Endothelial cell of umbilical vein (primary cell): ENCODE measurements around the gene STK10. TPM values are rescaled to one million over a fixed set of nuclear protein-coding genes. Genes with fewer than 3 reads are reported as not detected.

Experiments
- BruUV-seq: library from RNA; stranded (reverse); fragments of 400-500 nt; replicated peaks from 2 replicates; lab custom pipeline; 2021; lab: Mats Ljungman, UMichigan
- CTCF ChIA-PET: fragments of 300-600, 350-600 bp; sonication (Branson Sonifier 250); formaldehyde crosslinking; loops from one replicate; lab custom pipeline; 2021; ENCODE audit warnings: antibody characterized with exemption, inconsistent platforms; lab: Charles Lee
- POLR2A ChIA-PET: fragments of 300-600, 350-600 bp; sonication (Branson Sonifier 250); formaldehyde crosslinking; loops from one replicate; lab custom pipeline; 2021; ENCODE audit warnings: antibody characterized with exemption, inconsistent platforms; lab: Charles Lee
- DNase-seq: peaks from one replicate; pipeline ENCODE4 v3.0.0-alpha.2; 2011; ENCODE audit warnings: low read depth, low spot score
- FAIRE-seq: peaks from 2 replicates; lab custom pipeline; 2011; peaks lifted over from hg19 to GRCh38; lab: Jason Lieb, UNC
- H2AFZ ChIP-seq: 2 replicates; pipeline ENCODE4 v1.6.0; 2012; ENCODE audit warnings: low read depth, low read length, control low read depth, inconsistent platforms
- H3K27ac ChIP-seq: 2 replicates; pipeline ENCODE4 v1.5.1; 2011; ENCODE audit warnings: low read depth, mild to moderate bottlenecking, control low read depth, low read length, moderate library complexity; ENCODE audit not compliant: insufficient read depth
- H3K27me3 ChIP-seq, 2 experiments: 2 replicates each; pipeline versions ENCODE4 v1.6.0 to v1.6.1; 2011; ENCODE audit warnings: low read length in 2 of 2, mixed read lengths in 1 of 2; ENCODE audit not compliant: control insufficient read depth in 2 of 2, insufficient read depth in 2 of 2
- H3K36me3 ChIP-seq, 2 experiments: 2 replicates in 1 of 2; 3 replicates in 1 of 2; pipeline ENCODE4 v1.5.1; 2011; ENCODE audit warnings: low read length in 2 of 2, mild to moderate bottlenecking in 1 of 2, moderate library complexity in 1 of 2; ENCODE audit not compliant: control insufficient read depth in 2 of 2, insufficient read depth in 2 of 2; ENCODE audit errors: extremely low read depth in 1 of 2
- H3K4me1 ChIP-seq: 3 replicates; pipeline ENCODE4 v1.5.1; 2011; ENCODE audit warnings: mild to moderate bottlenecking, low read length; ENCODE audit not compliant: control insufficient read depth, insufficient read depth; ENCODE audit errors: extremely low read depth
- H3K4me2 ChIP-seq: 2 replicates; pipeline ENCODE4 v1.6.1; 2011; ENCODE audit warnings: low read length, control low read depth, mixed read lengths; ENCODE audit not compliant: insufficient read depth
- H3K4me3 ChIP-seq, 3 experiments: fragments of 200-600 bp in 1 of 3; sonication (generic), shearing (Covaris generic) in 1 of 3; replicated peaks in 1 of 3; 2 replicates each; pipeline ENCODE4 v1.5.1; 2011 to 2016; ENCODE audit warnings: control low read depth in 3 of 3, low read length in 3 of 3, mild to moderate bottlenecking in 2 of 3, inconsistent platforms in 1 of 3, low read depth in 1 of 3, moderate library complexity in 1 of 3; ENCODE audit not compliant: insufficient read depth in 1 of 3
- H3K79me2 ChIP-seq: 2 replicates; pipeline ENCODE4 v1.6.0; 2012; ENCODE audit warnings: low read length, inconsistent platforms; ENCODE audit not compliant: control insufficient read depth, insufficient read depth
- H3K9ac ChIP-seq: replicated peaks from 2 replicates; pipeline ENCODE3; 2011; ENCODE audit warnings: low read length, control low read depth; ENCODE audit not compliant: insufficient read depth; ENCODE audit errors: extremely low read depth
- H3K9me1 ChIP-seq: replicated peaks from 3 replicates; pipeline ENCODE4 v1.6.0; 2011; ENCODE audit warnings: mild to moderate bottlenecking, low read length; ENCODE audit not compliant: control insufficient read depth, insufficient read depth; ENCODE audit errors: extremely low read depth
- H3K9me3 ChIP-seq: replicated peaks from 2 replicates; pipeline ENCODE4 v1.5.1; 2012; ENCODE audit warnings: low read length, inconsistent platforms; ENCODE audit not compliant: control insufficient read depth, insufficient read depth
- H4K20me1 ChIP-seq: replicated peaks from 2 replicates; pipeline ENCODE3; 2011; ENCODE audit warnings: mild to moderate bottlenecking, low read length; ENCODE audit not compliant: control insufficient read depth, insufficient read depth; ENCODE audit errors: extremely low read depth
- EZH2 ChIP-seq: IDR thresholded peaks from 2 replicates; pipeline ENCODE4 v1.6.1; 2012; ENCODE audit warnings: borderline replicate concordance, low read depth, mild to moderate bottlenecking, moderate library complexity, low read length, inconsistent platforms; ENCODE audit not compliant: severe bottlenecking
- FOS ChIP-seq: IDR thresholded peaks from 2 replicates; pipeline ENCODE4 v1.6.1; 2011; ENCODE audit warnings: mild to moderate bottlenecking, low read length, moderate library complexity, borderline replicate concordance; ENCODE audit not compliant: insufficient read depth
- GATA2 ChIP-seq: IDR thresholded peaks from 2 replicates; pipeline ENCODE4 v1.7.0; 2011; ENCODE audit warnings: low read depth, mild to moderate bottlenecking, moderate library complexity, mixed read lengths, low read length; ENCODE audit not compliant: insufficient read length, insufficient read depth
- JUN ChIP-seq: IDR thresholded peaks from 2 replicates; pipeline ENCODE4 v1.6.1; 2011; ENCODE audit warnings: borderline replicate concordance, low read depth; ENCODE audit not compliant: insufficient read length, insufficient read depth
- MYC ChIP-seq: IDR thresholded peaks from one replicate; pipeline ENCODE4 v1.6.1; 2011; ENCODE audit warnings: mild to moderate bottlenecking, low read depth, low read length
- POLR2A ChIP-seq: IDR thresholded peaks from 2 replicates; pipeline ENCODE4 v1.6.1; 2012; ENCODE audit warnings: low read depth, mild to moderate bottlenecking, control low read depth, low read length
- POLR2AphosphoS5 ChIP-seq: IDR thresholded peaks from 2 replicates; pipeline ENCODE4 v1.6.1; 2012; ENCODE audit warnings: low read depth, mild to moderate bottlenecking, control low read depth, low read length, moderate library complexity; ENCODE audit not compliant: insufficient read depth
- dilution Hi-C: fragments of 300-500 bp; cut with MboI; formaldehyde crosslinking; loops from one replicate; pipeline ENCODE4 v1.15.0; 2019; ENCODE audit warnings: low sequenced_read_pairs; ENCODE audit not compliant: extremely low pct_ligation_motif_present
- intact Hi-C: fragments of 100-400 bp; cut with micrococcal nuclease; formaldehyde crosslinking; loops from one replicate; pipeline ENCODE4 v1.10.0; 2022
- polyA plus RNA-seq, 4 experiments: library from polyadenylated mRNA; depleted of rRNA in 3 of 4; stranded (reverse) in 3 of 4; unstranded in 1 of 4; fragments of >200 nt; gene quantifications; 2 replicates each; pipeline versions ENCODE4 v1.2.1 to v1.2.3, GENCODE V29; 2011 to 2012; ENCODE audit warnings: missing spikeins in 1 of 4
- total RNA-seq: library from RNA; stranded (reverse); gene quantifications from 2 replicates; pipeline ENCODE4 v1.2.3, GENCODE V29; 2021
- TF ChIP-seq, protein P1 (sequence below): IDR thresholded peaks from 2 replicates; pipeline ENCODE4 v1.6.1; 2011; ENCODE audit not compliant: insufficient read depth, insufficient read length
- TF ChIP-seq, protein P2 (sequence below), 2 donors: IDR thresholded peaks; 1 replicate in 1 of 2; 2 replicates in 1 of 2; pipeline ENCODE4 v1.5.1; 2011; ENCODE audit warnings: low read length in 2 of 2, mild to moderate bottlenecking in 2 of 2, moderate library complexity in 2 of 2, control low read depth in 1 of 2, inconsistent platforms in 1 of 2, low read depth in 1 of 2; ENCODE audit not compliant: insufficient read depth in 1 of 2; ENCODE audit errors: extremely low read depth in 1 of 2

STK10 gene
- total and polyA plus RNA-seq, 2 donors (not counting 3 experiments of a cell fraction or from before 2014, with no cell fraction given), result 16.9 to 47.2 TPM

DNA sequence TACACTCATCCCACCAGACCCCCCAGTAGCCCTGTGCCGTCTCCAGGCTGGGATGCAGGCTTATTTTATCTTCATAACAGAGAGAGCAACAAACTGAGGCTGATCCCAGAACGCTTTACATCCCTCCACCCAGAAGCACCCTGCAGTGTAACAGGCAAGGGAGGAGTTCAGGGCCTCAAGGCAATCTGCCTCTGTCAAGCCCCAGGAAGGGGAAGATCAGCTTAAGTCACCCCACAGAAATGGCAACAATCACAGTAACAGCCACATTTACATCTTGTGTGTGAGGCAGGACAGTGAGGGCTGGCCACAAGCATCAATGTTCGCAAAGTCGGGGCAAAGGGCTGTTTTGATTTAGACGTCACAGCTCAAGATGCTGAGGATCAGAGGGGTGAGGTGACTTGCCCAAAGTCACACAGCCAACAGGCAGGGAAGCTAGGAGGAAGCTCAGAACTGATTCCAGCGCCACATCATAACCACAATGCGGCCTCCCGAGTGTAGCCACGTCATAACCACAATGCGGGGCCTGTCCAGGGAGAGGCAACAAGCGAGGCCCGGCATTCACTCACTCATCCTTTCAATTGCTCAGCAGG is 14.4 kb downstream of the STK10 start:
- H3K9me1 ChIP-seq, result no peaks in the 10 kb centered on the region
- no peak overlapping the region for H3K4me3 ChIP-seq
- H3K27me3 ChIP-seq, result no peaks in the 10 kb centered on the region
- dilution Hi-C loops (no loop called here), intact Hi-C loops (no loop called here)
- FAIRE-seq (no peak), DNase-seq (no peak)
- no peak overlapping the region for H3K4me2 ChIP-seq
- H3K9me3 ChIP-seq, result no peaks in the 10 kb centered on the region
- CTCF ChIA-PET, result interaction anchor here (1.3 to 1.9 kb wide), 4 partner anchors 9 to 17 kb away, joined by 3 to 13 read pairs (median 6); partner anchors contain the start of gene STK10
- H3K79me2 ChIP-seq, result peaks cover under 1% of the 10 kb centered on the region
- no peak overlapping the region for H3K27ac ChIP-seq
- TF ChIP-seq, protein P1, sequence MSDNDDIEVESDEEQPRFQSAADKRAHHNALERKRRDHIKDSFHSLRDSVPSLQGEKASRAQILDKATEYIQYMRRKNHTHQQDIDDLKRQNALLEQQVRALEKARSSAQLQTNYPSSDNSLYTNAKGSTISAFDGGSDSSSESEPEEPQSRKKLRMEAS, result no peak
- TF ChIP-seq MYC, result no peak
- no peak for TF ChIP-seq GATA2
- no peak for TF ChIP-seq POLR2A
- no peak for TF ChIP-seq EZH2
- TF ChIP-seq JUN, result no peak
- TF ChIP-seq, protein P2, sequence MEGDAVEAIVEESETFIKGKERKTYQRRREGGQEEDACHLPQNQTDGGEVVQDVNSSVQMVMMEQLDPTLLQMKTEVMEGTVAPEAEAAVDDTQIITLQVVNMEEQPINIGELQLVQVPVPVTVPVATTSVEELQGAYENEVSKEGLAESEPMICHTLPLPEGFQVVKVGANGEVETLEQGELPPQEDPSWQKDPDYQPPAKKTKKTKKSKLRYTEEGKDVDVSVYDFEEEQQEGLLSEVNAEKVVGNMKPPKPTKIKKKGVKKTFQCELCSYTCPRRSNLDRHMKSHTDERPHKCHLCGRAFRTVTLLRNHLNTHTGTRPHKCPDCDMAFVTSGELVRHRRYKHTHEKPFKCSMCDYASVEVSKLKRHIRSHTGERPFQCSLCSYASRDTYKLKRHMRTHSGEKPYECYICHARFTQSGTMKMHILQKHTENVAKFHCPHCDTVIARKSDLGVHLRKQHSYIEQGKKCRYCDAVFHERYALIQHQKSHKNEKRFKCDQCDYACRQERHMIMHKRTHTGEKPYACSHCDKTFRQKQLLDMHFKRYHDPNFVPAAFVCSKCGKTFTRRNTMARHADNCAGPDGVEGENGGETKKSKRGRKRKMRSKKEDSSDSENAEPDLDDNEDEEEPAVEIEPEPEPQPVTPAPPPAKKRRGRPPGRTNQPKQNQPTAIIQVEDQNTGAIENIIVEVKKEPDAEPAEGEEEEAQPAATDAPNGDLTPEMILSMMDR (IDR thresholded peaks at IDR 0.05; ENCODE audit: extremely low read depth in 1 of 2, insufficient read depth in 1 of 2, low read depth in 1 of 2, low read length in 2 of 2), result no peak
- TF ChIP-seq FOS, result no peak
- no peak for TF ChIP-seq POLR2AphosphoS5
- no peaks in the 10 kb centered on the region for H4K20me1 ChIP-seq
- no peaks in the 10 kb centered on the region for H3K36me3 ChIP-seq
- H3K4me1 ChIP-seq, result peaks cover 9% of the 10 kb centered on the region
- no peak overlapping the region for H2AFZ ChIP-seq
- BruUV-seq, result no TSS peak
- no peak overlapping the region for H3K9ac ChIP-seq
- POLR2A ChIA-PET, result no interaction called here
